HepG2 (cell line): Measurements from ENCODE around the gene CYTH2. TPM values are rescaled to one million over a fixed set of nuclear protein-coding genes. Genes with fewer than 3 reads are reported as not detected.

Experiments used
- CREM ChIP-seq, 2 experiments: sonication (generic) in 1 of 2; formaldehyde crosslinking in 1 of 2; IDR thresholded peaks; 2 replicates each; pipeline versions ENCODE4 v1.4.0 to v1.6.1; 2016 to 2020; ENCODE audit warnings: antibody characterized with exemption in 1 of 2, mild to moderate bottlenecking in 1 of 2, missing genetic modification reagents in 1 of 2
- NR2F6 ChIP-seq, 2 experiments: IDR thresholded peaks; 2 replicates each; pipeline ENCODE4 v1.6.1; 2016; ENCODE audit warnings: antibody characterized with exemption in 1 of 2, mild to moderate bottlenecking in 1 of 2
- RAD21 ChIP-seq: fragments of 450-650 bp; formaldehyde crosslinking; IDR thresholded peaks from 2 replicates; pipeline ENCODE4 v1.5.0; 2020; ENCODE audit warnings: mild to moderate bottlenecking
- RXRA ChIP-seq: sonication (generic); formaldehyde crosslinking; IDR thresholded peaks from 2 replicates; pipeline ENCODE4 v1.5.1; 2020; ENCODE audit warnings: missing genetic modification reagents
- TEAD3 ChIP-seq: optimal IDR thresholded peaks from 2 replicates; pipeline ENCODE3; 2016; ENCODE audit warnings: borderline replicate concordance
- polyA plus RNA-seq, 8 experiments: library from polyadenylated mRNA; depleted of rRNA in 3 of 8; stranded (reverse) in 7 of 8; unstranded in 1 of 8; fragments of >200 nt; fragmentation: Illumina TruSeq in 4 of 8; extraction: Trizol in 4 of 8; gene quantifications; 2 replicates each; pipeline versions ENCODE4 v1.2.1 to v1.2.3, GENCODE V29; 2011 to 2016; ENCODE audit warnings: low read depth in 4 of 8, missing spikeins in 1 of 8, mixed read lengths in 1 of 8; ENCODE audit not compliant: insufficient read depth in 1 of 8
- total RNA-seq, 5 experiments: library from RNA; depleted of rRNA; stranded (reverse); fragments of >200 nt; fragmentation: Illumina TruSeq; extraction: Trizol; gene quantifications; 2 replicates each; pipeline ENCODE4 v1.2.3, GENCODE V29; 2016; ENCODE audit warnings: low read depth in 1 of 5
- TF ChIP-seq, protein P1 (sequence below): sonication (generic); formaldehyde crosslinking; IDR thresholded peaks from 2 replicates; pipeline ENCODE4 v1.4.0; 2020; ENCODE audit warnings: missing genetic modification reagents
- TF ChIP-seq, protein P2 (sequence below): sonication (generic); formaldehyde crosslinking; IDR thresholded peaks from 2 replicates; pipeline ENCODE4 v1.4.0; 2020; ENCODE audit warnings: missing genetic modification reagents
- TF ChIP-seq, protein P3 (sequence below), 2 experiments: fragments of 450-650 bp in 1 of 2; sonication (generic) in 1 of 2; formaldehyde crosslinking in 1 of 2; IDR thresholded peaks; 2 replicates each; pipeline versions ENCODE4 v1.6.1 to v1.8.0; 2016 to 2022; ENCODE audit warnings: antibody characterized with exemption in 1 of 2, mild to moderate bottlenecking in 1 of 2, missing genetic modification reagents in 1 of 2
- TF ChIP-seq, protein P4 (sequence below): sonication (generic); formaldehyde crosslinking; IDR thresholded peaks from 2 replicates; pipeline ENCODE4 v1.4.0; 2020; ENCODE audit warnings: mild to moderate bottlenecking, missing genetic modification reagents

CYTH2 gene
- total and polyA plus RNA-seq, 2 of the 13 experiments (the other 11 are each of a cell fraction or from before 2014, with no cell fraction given), result 16.5 to 39.3 TPM

DNA sequence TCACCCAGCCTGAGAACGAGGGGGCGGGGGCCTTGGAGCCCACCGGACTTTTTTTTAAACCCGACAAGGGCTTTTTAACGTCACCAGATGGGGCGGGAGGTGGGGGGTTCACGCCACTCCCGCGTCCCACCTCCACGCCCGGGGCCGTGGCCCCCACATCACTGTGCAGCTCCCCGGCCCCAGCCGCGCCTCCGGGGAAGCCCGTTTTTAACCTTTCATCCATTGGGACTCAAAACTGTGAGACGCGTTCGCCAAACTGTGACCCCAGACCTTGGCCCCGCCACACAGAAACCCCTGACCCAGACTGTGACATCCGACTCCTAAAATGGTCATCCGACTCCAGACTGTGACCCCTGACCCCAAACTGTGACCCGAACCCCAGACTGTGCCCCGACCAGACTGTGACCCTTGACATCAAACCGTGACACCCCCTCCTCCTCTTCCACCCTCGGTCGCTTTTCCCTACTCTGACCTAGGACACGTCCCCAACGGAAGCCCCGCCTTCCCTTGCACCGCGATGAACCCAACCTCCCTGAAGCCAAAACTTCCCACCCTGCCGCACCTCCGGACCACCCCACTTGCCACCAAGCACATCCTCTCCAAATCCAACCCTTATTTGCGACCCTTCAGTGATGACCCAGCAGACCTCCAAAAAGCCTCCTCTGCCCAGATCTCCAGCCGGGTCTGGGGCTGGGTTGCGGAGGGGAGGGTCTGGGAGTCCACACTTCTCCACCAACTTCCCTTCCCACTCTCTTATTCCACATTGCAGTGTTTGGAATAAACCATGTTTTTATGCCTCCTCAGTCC lies 24.8 kb upstream of the CYTH2 start (continued):
- TF ChIP-seq RXRA (CRISPR knock-in tag) (peak; percentile 49; the same call in 1 of the 2 replicates), CREM (IDR thresholded peaks at IDR 0.05) (no peak), CREM (CRISPR knock-in tag; IDR thresholded peaks at IDR 0.05) (no peak), RAD21 (CRISPR knock-in tag) (no peak), NR2F6 (IDR thresholded peaks at IDR 0.05) (peak; percentile 85), NR2F6 (CRISPR knock-in tag; IDR thresholded peaks at IDR 0.05) (peak; percentile 79), TEAD3 (CRISPR knock-in tag) (no peak)
- TF ChIP-seq, protein P1, sequence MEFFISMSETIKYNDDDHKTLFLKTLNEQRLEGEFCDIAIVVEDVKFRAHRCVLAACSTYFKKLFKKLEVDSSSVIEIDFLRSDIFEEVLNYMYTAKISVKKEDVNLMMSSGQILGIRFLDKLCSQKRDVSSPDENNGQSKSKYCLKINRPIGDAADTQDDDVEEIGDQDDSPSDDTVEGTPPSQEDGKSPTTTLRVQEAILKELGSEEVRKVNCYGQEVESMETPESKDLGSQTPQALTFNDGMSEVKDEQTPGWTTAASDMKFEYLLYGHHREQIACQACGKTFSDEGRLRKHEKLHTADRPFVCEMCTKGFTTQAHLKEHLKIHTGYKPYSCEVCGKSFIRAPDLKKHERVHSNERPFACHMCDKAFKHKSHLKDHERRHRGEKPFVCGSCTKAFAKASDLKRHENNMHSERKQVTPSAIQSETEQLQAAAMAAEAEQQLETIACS (CRISPR knock-in tag), result no peak
- TF ChIP-seq, protein P2, sequence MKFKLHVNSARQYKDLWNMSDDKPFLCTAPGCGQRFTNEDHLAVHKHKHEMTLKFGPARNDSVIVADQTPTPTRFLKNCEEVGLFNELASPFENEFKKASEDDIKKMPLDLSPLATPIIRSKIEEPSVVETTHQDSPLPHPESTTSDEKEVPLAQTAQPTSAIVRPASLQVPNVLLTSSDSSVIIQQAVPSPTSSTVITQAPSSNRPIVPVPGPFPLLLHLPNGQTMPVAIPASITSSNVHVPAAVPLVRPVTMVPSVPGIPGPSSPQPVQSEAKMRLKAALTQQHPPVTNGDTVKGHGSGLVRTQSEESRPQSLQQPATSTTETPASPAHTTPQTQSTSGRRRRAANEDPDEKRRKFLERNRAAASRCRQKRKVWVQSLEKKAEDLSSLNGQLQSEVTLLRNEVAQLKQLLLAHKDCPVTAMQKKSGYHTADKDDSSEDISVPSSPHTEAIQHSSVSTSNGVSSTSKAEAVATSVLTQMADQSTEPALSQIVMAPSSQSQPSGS (CRISPR knock-in tag), result no peak
- TF ChIP-seq, protein P3, sequence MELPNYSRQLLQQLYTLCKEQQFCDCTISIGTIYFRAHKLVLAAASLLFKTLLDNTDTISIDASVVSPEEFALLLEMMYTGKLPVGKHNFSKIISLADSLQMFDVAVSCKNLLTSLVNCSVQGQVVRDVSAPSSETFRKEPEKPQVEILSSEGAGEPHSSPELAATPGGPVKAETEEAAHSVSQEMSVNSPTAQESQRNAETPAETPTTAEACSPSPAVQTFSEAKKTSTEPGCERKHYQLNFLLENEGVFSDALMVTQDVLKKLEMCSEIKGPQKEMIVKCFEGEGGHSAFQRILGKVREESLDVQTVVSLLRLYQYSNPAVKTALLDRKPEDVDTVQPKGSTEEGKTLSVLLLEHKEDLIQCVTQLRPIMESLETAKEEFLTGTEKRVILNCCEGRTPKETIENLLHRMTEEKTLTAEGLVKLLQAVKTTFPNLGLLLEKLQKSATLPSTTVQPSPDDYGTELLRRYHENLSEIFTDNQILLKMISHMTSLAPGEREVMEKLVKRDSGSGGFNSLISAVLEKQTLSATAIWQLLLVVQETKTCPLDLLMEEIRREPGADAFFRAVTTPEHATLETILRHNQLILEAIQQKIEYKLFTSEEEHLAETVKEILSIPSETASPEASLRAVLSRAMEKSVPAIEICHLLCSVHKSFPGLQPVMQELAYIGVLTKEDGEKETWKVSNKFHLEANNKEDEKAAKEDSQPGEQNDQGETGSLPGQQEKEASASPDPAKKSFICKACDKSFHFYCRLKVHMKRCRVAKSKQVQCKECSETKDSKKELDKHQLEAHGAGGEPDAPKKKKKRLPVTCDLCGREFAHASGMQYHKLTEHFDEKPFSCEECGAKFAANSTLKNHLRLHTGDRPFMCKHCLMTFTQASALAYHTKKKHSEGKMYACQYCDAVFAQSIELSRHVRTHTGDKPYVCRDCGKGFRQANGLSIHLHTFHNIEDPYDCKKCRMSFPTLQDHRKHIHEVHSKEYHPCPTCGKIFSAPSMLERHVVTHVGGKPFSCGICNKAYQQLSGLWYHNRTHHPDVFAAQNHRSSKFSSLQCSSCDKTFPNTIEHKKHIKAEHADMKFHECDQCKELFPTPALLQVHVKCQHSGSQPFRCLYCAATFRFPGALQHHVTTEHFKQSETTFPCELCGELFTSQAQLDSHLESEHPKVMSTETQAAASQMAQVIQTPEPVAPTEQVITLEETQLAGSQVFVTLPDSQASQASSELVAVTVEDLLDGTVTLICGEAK (IDR thresholded peaks at IDR 0.05), result no peak
- TF ChIP-seq, protein P3 (CRISPR knock-in tag; IDR thresholded peaks at IDR 0.05), result no peak
- TF ChIP-seq, protein P4, sequence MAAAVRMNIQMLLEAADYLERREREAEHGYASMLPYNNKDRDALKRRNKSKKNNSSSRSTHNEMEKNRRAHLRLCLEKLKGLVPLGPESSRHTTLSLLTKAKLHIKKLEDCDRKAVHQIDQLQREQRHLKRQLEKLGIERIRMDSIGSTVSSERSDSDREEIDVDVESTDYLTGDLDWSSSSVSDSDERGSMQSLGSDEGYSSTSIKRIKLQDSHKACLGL (CRISPR knock-in tag), result no peak
